ENCODE data around the gene FN1. TPM values are rescaled to one million over a fixed set of nuclear protein-coding genes. Genes with fewer than 3 reads are reported as not detected.
A peak's percentile ranks its signal among the peaks of the same experiment; 100 is the strongest.

FN1 gene
- 717 TPM for total RNA-seq

GRCh38 chr2:215435870-215436704 is at the start of gene FN1:
Gene FN1, minus strand, starts transcription at chr2:215436068. Its CDS starts 266 bp downstream, at chr2:215435802.
- peak; percentile 98 for DNase-seq

GRCh38 chr2:215485032-215485431 is 49.2 kb upstream of the FN1 start:
- DNase-seq: no peak

GRCh38 chr2:215484570-215484969 is 48.7 kb upstream of the FN1 start:
- no peak for DNase-seq

- DNase-seq: no peak
These were observed 47.6 kb upstream of the FN1 start for GRCh38 chr2:215483431-215483830.

GRCh38 chr2:215479536-215480240 is 43.8 kb upstream of the FN1 start:
- DNase-seq: no peak

- DNase-seq: no peak
These were observed 43.3 kb upstream of the FN1 start for GRCh38 chr2:215479121-215479520.

- no peak for DNase-seq
These were observed 40.6 kb upstream of the FN1 start for GRCh38 chr2:215476424-215476823.

GRCh38 chr2:215466097-215466909 is 30.4 kb upstream of the FN1 start:
- peak; percentile 88 for DNase-seq

- DNase-seq: peak; percentile 20
These were observed 29.4 kb upstream of the FN1 start for GRCh38 chr2:215465256-215465655.

GRCh38 chr2:215461836-215462532 is 26.1 kb upstream of the FN1 start:
- no peak for DNase-seq

- DNase-seq: peak; percentile 45
These were observed 25.0 kb upstream of the FN1 start for GRCh38 chr2:215460682-215461382.

- no peak for DNase-seq
These were observed 20.1 kb upstream of the FN1 start for GRCh38 chr2:215455958-215456357.

GRCh38 chr2:215454519-215455246 is 18.8 kb upstream of the FN1 start:
- DNase-seq: peak; percentile 57

- DNase-seq: peak; percentile 33
These were observed 16.9 kb upstream of the FN1 start for GRCh38 chr2:215452725-215453124.

GRCh38 chr2:215451012-215451756 is 15.3 kb upstream of the FN1 start:
- DNase-seq: no peak

- DNase-seq: no peak
These were observed 14.5 kb upstream of the FN1 start for GRCh38 chr2:215450188-215451011.

- DNase-seq: no peak
These were observed 11.8 kb upstream of the FN1 start for GRCh38 chr2:215447673-215448081.

- DNase-seq: no peak
These were observed 11.2 kb upstream of the FN1 start for GRCh38 chr2:215447056-215447455.

GRCh38 chr2:215442401-215442787 is 6.5 kb upstream of the FN1 start:
- DNase-seq: no peak
